B cell (primary cell): Measurements from ENCODE around the gene MCF2L.

ENCODE experiments used
- CTCF ChIP-seq: fragments of 200-600 bp; IDR thresholded peaks from one replicate; pipeline ENCODE4 v1.8.0; 2022; ENCODE audit warnings: antibody characterized with exemption, mild to moderate bottlenecking
- EZH2 ChIP-seq: IDR thresholded peaks from 2 replicates; pipeline ENCODE4 v1.6.1; 2012; ENCODE audit warnings: borderline replicate concordance, low read depth, mild to moderate bottlenecking, moderate library complexity, low read length; ENCODE audit not compliant: insufficient read depth, poor library complexity, severe bottlenecking

- TF ChIP-seq CTCF (no peak), EZH2 (no peak)
Observed at GRCh38 chr13:113021391-113021790, 52.4 kb downstream of the MCF2L start.
